ENCODE measurements around the gene LIN7C. TPM values are rescaled to one million over a fixed set of nuclear protein-coding genes. Genes with fewer than 3 reads are reported as not detected.
A peak's percentile ranks its signal among the peaks of the same experiment; 100 is the strongest.

The LIN7C gene, protein sequence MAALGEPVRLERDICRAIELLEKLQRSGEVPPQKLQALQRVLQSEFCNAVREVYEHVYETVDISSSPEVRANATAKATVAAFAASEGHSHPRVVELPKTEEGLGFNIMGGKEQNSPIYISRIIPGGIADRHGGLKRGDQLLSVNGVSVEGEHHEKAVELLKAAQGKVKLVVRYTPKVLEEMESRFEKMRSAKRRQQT
- 10 to 100 TPM; 26.4 to 41.2 (median 34.6) TPM for total RNA-seq

DNA sequence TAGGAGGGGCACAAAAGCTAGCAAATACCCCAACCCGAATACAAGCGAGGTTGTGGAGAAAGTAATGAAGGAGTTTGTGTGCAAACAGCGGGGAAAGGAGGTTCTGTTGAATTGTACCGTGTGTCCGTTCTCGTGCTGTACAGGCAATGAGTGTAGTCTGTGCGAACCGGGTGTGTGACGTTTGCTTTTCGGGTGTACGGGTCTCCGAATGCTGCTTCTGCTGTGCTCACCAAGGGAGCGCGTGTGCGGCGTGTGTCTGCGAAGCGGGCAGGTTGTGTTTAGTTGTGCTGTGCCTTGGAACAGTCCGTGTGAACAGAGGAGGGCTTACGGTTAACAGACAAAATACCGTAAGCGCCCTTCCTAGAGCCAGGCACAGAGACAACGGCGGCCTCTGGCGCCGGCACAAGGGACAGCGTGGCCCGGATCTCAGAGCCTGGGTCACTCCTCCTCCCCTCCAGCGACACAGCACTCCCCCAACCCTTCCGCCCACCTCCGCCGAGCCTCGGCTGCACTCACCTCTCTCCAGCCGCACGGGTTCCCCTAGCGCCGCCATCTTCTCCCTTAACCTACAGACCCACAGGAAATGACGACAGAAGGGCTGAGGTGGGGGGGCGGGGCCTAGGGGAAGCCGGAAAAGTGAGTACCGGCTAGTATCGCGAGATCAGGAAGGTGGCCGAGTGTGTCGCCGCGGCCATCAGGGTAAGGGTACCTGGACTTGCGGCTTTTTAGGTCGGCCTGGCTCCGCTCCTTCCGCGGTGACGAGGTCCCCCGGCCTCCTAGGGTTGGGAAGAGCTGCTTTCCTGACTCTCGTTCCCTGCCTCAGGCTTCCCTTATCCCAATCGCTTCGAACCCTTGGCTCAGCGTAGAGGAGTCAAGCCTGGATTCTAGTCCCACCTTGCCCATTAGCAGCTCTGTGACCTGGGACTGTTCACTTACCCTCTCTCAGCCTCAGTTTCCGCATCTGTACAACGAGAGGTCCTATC, at the start of gene LIN7C:
TSS of gene LIN7C (minus strand) at position 570 of the 983 bp plus-strand sequence. CDS start at position 553, 17 bp downstream.
- no peaks in the 10 kb centered on the region for H3K27me3 ChIP-seq
- no peaks in the 10 kb centered on the region for H3K36me3 ChIP-seq
- peak; percentile 96 to 99 (median 98) for DNase-seq
- H3K4me3 ChIP-seq, result peak within 1 kb of the TSS; percentile 67 to 74 (median 72)
- TF ChIP-seq, protein P1, sequence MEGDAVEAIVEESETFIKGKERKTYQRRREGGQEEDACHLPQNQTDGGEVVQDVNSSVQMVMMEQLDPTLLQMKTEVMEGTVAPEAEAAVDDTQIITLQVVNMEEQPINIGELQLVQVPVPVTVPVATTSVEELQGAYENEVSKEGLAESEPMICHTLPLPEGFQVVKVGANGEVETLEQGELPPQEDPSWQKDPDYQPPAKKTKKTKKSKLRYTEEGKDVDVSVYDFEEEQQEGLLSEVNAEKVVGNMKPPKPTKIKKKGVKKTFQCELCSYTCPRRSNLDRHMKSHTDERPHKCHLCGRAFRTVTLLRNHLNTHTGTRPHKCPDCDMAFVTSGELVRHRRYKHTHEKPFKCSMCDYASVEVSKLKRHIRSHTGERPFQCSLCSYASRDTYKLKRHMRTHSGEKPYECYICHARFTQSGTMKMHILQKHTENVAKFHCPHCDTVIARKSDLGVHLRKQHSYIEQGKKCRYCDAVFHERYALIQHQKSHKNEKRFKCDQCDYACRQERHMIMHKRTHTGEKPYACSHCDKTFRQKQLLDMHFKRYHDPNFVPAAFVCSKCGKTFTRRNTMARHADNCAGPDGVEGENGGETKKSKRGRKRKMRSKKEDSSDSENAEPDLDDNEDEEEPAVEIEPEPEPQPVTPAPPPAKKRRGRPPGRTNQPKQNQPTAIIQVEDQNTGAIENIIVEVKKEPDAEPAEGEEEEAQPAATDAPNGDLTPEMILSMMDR (IDR thresholded peaks at IDR 0.05), result no peak
- TF ChIP-seq POLR2A (IDR thresholded peaks at IDR 0.05), result peak; percentile 86 to 93
- H3K9me3 ChIP-seq, result no peaks in the 10 kb centered on the region
- H3K4me1 ChIP-seq, result peaks cover 0 to 20% (median 10%) of the 10 kb centered on the region in 4 donors
- peak within 1 kb of the TSS; percentile 83 to 90 (median 88) for H3K27ac ChIP-seq

DNA sequence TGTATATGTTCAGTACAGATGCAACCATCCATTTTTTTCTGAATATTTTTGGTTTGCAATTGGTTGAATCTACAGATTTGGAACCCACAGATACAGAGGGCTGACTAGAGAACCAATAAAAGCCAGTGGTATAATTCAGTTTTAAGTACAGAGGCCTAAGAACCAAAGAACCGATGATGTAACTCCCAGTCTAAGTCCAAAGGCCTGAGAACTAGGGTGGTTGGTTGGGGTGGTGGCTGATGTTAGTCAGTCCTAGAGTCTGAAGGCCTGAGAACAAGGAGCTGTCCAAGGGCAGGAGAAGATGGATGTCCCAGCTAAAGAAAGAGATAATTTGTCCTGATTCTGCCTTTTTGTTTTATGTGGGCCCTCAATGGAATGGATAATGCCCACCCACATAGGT, 48.7 kb upstream of the LIN7C start:
- DNase-seq, result no peak
- no peaks in the 10 kb centered on the region for H3K27me3 ChIP-seq
- no peaks in the 10 kb centered on the region for H3K9me3 ChIP-seq
- no peaks in the 10 kb centered on the region for H3K36me3 ChIP-seq
- H3K4me1 ChIP-seq, result no peaks in the 10 kb centered on the region
- TF ChIP-seq, protein P1 (IDR thresholded peaks at IDR 0.05), result no peak
- TF ChIP-seq POLR2A (IDR thresholded peaks at IDR 0.05), result no peak
- H3K4me3 ChIP-seq, result no peak overlapping the region
- no peak overlapping the region for H3K27ac ChIP-seq

GRCh38 chr11:27553186-27553585, 46.6 kb upstream of the LIN7C start:
- Histone ChIP-seq H3K27me3 (no peaks in the 10 kb centered on the region), H3K27ac (no peak overlapping the region), H3K9me3 (no peaks in the 10 kb centered on the region), H3K4me1 (no peaks in the 10 kb centered on the region), H3K36me3 (no peaks in the 10 kb centered on the region), H3K4me3 (no peak overlapping the region)
- TF ChIP-seq POLR2A (IDR thresholded peaks at IDR 0.05), result no peak
- TF ChIP-seq, protein P1 (IDR thresholded peaks at IDR 0.05), result no peak
- no peak for DNase-seq

DNA sequence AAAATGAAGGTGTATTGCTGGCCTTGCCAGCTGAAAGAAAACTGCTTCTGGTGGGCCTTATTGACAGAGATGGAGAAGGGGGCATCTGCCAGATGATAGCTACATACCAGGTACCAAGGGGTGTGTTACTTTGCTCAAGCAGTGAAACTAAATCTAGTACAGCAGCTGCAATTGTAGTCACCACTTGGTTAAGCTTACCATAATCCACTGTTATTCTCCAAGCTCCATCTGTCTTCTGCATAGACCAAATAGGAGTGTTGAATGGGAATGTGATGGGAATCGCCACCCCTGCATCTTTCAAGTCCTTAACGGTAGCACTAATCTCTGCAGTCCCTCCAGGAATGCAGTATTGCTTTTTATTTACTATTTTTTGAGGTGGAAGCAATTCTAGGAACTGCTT, 45.8 kb upstream of the LIN7C start:
- no peak for TF ChIP-seq POLR2A (IDR thresholded peaks at IDR 0.05)
- TF ChIP-seq, protein P1 (IDR thresholded peaks at IDR 0.05), result no peak
- no peak overlapping the region for H3K4me3 ChIP-seq
- no peak overlapping the region for H3K27ac ChIP-seq
- H3K4me1 ChIP-seq, result no peaks in the 10 kb centered on the region
- H3K36me3 ChIP-seq, result no peaks in the 10 kb centered on the region
- no peaks in the 10 kb centered on the region for H3K9me3 ChIP-seq
- no peak for DNase-seq
- H3K27me3 ChIP-seq, result no peaks in the 10 kb centered on the region

DNA sequence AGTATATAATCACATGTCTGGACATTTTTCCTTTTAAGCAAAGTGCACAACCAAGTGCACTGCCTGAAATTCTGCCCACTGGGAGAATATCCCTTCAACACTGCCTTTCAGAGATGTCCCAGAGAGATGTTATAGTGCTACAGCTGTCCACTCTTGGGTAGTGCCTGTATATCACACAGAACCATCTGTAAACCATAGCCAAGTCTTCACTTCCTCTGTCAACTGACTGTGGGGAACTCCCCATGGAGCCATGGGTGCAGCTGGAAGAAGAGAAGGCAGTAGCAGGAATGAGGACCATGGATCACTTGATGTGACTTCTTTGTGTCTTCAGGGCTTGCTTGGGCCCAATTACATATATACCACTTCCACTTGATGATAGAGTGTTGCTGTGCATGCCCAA, 44.6 kb upstream of the LIN7C start:
- DNase-seq, result no peak
- H3K27me3 ChIP-seq, result no peaks in the 10 kb centered on the region
- no peak overlapping the region for H3K27ac ChIP-seq
- H3K4me1 ChIP-seq, result no peaks in the 10 kb centered on the region
- H3K4me3 ChIP-seq, result no peak overlapping the region
- TF ChIP-seq, protein P1 (IDR thresholded peaks at IDR 0.05), result no peak
- no peak for TF ChIP-seq POLR2A (IDR thresholded peaks at IDR 0.05)
- H3K36me3 ChIP-seq, result no peaks in the 10 kb centered on the region
- H3K9me3 ChIP-seq, result no peaks in the 10 kb centered on the region
